HAP-1 (cell line): Measurements from ENCODE around the gene GPC5.
"Not testable (repeated sequence)": the region's sequence is repeated elsewhere in the genome, so short reads cannot be mapped to it uniquely, and the experiment has no call there.

Experiments used
- DNase-seq, 2 experiments: peaks; one replicate each; pipeline ENCODE4 v3.0.0-alpha.2; 2016 to 2020; ENCODE audit warnings: low spot score in 2 of 2
- H3K27me3 ChIP-seq: fragments of 250-450 bp; sonication (Bioruptor Pico); 2 replicates; pipeline ENCODE4 v1.5.1; 2020; ENCODE audit warnings: low read depth, mild to moderate bottlenecking, moderate library complexity
- H3K36me3 ChIP-seq: fragments of 250-450 bp; sonication (Bioruptor Pico); replicated peaks from 2 replicates; pipeline ENCODE4 v1.5.1; 2020; ENCODE audit warnings: mild to moderate bottlenecking
- H3K4me1 ChIP-seq: fragments of 250-450 bp; sonication (Bioruptor Pico); 2 replicates; pipeline ENCODE4 v1.5.1; 2020; ENCODE audit warnings: mild to moderate bottlenecking
- H3K4me3 ChIP-seq: fragments of 250-450 bp; sonication (Bioruptor Pico); 2 replicates; pipeline ENCODE4 v1.5.1; 2020; ENCODE audit warnings: mild to moderate bottlenecking, moderate library complexity
- H3K9me3 ChIP-seq: fragments of 250-450 bp; sonication (Bioruptor Pico); 2 replicates; pipeline ENCODE4 v1.5.1; 2020; ENCODE audit warnings: mild to moderate bottlenecking, moderate library complexity
- in situ Hi-C: fragments of 300-500 bp; cut with MboI; formaldehyde crosslinking; loops from 3 replicates; pipeline ENCODE4 v1.14.3; 2020; ENCODE audit warnings: low sequenced_read_pairs, inconsistent platforms, mixed read lengths

The GPC5 gene

DNA sequence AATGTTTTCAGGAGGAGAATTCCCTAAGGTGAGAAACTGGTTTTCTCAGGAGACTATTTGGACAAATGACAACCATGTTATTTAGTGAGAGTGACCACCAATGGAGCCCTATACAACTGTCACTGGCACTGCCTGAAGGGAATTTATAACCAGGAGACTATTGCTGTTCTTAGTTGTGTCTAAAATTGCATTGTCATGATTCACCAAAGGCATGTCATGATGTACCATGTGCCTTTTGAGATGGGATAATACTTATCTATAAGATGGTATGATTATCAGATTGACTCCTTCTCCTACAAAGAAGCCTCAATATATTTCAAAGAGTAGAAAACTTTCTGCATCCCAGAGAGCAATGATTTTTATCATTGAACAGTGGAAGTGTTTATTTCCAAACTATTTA is 1088.8 kb downstream of the GPC5 start:
- H3K9me3 ChIP-seq: no peaks in the 10 kb centered on the region
- no peak overlapping the region for H3K4me3 ChIP-seq
- no peak for DNase-seq
- H3K4me1 ChIP-seq: no peaks in the 10 kb centered on the region
- in situ Hi-C loops: no loop called here
- no peaks in the 10 kb centered on the region for H3K36me3 ChIP-seq
- H3K27me3 ChIP-seq: no peaks in the 10 kb centered on the region

DNA sequence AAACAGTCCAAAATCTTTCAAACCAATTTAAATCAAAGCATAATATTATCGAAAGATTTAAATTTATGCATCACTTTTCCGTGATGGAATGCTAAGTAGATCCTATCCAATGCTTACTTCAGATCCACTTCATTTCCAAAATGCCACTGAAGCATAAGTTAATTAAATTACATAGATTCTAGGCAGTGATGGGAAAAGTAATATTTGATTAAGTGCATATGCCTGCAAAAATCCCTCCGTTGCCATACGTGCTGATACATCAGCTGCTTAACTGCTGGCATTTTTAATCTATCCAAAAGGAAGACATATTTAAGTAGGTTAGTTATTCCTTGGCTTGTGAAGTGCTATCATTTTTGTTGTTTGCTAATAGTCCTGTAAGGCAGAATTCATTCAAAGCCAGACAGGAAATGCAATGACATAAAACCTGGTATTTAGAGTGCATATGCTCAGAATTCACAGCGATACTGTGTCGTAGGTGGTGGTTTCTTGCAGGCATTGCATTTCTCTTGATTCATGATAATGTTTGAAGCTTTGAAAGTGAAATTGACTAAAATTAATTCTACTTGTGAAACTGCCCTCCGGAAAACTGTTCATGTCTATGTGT is 1089.9 kb downstream of the GPC5 start:
- no peaks in the 10 kb centered on the region for H3K9me3 ChIP-seq
- no peaks in the 10 kb centered on the region for H3K36me3 ChIP-seq
- no peaks in the 10 kb centered on the region for H3K4me1 ChIP-seq
- in situ Hi-C loops: no loop called here
- H3K27me3 ChIP-seq: no peaks in the 10 kb centered on the region
- DNase-seq: no peak
- H3K4me3 ChIP-seq: no peak overlapping the region

DNA sequence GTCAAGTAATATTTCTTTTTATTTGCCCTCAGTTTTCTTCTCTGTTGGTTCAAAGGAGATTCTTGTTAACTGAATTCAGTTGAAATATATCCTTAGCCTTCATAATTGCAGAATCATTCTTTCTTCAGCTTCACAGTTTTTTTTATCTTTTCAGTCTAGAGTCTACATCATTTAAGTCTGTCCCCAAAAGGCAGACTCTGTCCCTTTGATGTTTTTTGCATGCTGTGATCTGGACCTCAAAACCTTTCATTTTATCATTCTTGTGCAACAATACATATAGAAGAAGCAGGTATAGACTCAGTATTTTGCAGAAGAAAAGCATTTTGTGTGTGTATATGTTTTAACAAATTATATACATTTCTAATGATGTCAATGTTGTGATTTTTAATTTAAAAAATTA is 1093.4 kb downstream of the GPC5 start:
- Histone ChIP-seq H3K27me3 (no peaks in the 10 kb centered on the region), H3K4me1 (no peaks in the 10 kb centered on the region), H3K36me3 (no peaks in the 10 kb centered on the region), H3K4me3 (no peak overlapping the region), H3K9me3 (no peaks in the 10 kb centered on the region)
- DNase-seq: no peak
- in situ Hi-C loops: no loop called here

- Histone ChIP-seq H3K36me3 (no peaks in the 10 kb centered on the region), H3K9me3 (no peaks in the 10 kb centered on the region), H3K4me1 (no peaks in the 10 kb centered on the region), H3K27me3 (no peaks in the 10 kb centered on the region), H3K4me3 (no peak overlapping the region)
- DNase-seq: no peak
- in situ Hi-C loops: no loop called here
These were observed 1096.5 kb downstream of the GPC5 start for GRCh38 chr13:92494915-92495314.

DNA sequence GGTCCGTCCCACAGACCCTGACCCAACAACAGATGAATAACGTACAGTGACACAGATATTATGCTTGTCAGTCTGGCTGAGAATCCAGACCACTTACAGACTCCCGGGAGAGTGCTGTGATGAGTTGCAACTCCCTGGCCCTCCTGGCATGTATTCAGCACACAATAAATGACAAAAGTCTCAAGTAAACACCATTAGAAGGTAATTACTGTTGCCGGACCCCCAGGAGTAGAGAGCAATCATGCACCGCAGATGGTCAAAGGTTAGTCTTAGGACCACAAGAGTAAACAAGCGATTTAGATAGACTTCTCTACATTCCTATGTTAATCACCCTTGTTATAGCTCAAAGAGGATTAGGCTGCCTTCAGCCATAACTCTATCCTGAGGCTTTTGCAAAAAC is 1101.8 kb downstream of the GPC5 start:
- in situ Hi-C loops: no loop called here
- no peaks in the 10 kb centered on the region for H3K36me3 ChIP-seq
- DNase-seq: no peak
- H3K9me3 ChIP-seq: no peaks in the 10 kb centered on the region
- no peaks in the 10 kb centered on the region for H3K4me1 ChIP-seq
- no peak overlapping the region for H3K4me3 ChIP-seq
- H3K27me3 ChIP-seq: no peaks in the 10 kb centered on the region

DNA sequence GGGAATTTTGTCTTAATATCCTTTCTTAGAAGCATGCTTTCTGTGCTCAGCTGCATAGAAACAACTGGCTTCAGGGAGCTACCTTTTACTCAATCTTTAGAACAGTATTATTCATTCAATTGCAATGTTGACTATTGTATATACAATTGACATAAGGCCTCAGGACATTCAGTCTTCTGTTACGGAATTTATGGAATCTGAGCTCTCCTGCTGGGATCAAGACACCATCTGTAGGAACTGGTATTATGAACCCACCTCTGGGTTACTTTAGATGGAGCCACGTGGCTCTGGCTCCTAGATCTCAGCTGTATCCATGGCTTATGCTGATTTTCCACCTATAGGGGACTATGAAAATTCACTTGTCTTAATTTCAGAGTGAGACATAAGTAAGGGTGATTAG is 1112.0 kb downstream of the GPC5 start:
- DNase-seq: no peak
- no peak overlapping the region for H3K4me3 ChIP-seq
- in situ Hi-C loops: no loop called here
- H3K4me1 ChIP-seq: no peaks in the 10 kb centered on the region
- H3K36me3 ChIP-seq: no peaks in the 10 kb centered on the region
- 0 out of 2 replicates have a peak, but pooled peaks cover 5% of the 10 kb centered on the region for H3K27me3 ChIP-seq
- no peaks in the 10 kb centered on the region for H3K9me3 ChIP-seq

- Histone ChIP-seq H3K4me1 (no peaks in the 10 kb centered on the region), H3K9me3 (no peaks in the 10 kb centered on the region), H3K4me3 (no peak overlapping the region), H3K36me3 (no peaks in the 10 kb centered on the region), H3K27me3 (0 out of 2 replicates have a peak, but pooled peaks cover 5% of the 10 kb centered on the region)
- in situ Hi-C loops: no loop called here
- DNase-seq: no peak
These were observed 1114.4 kb downstream of the GPC5 start for GRCh38 chr13:92512852-92513251.

GRCh38 chr13:92513672-92514071 is 1115.3 kb downstream of the GPC5 start:
- H3K4me1 ChIP-seq: no peaks in the 10 kb centered on the region
- H3K9me3 ChIP-seq: no peaks in the 10 kb centered on the region
- no peak for DNase-seq
- H3K4me3 ChIP-seq: no peak overlapping the region
- in situ Hi-C loops: no loop called here
- H3K27me3 ChIP-seq: 0 out of 2 replicates have a peak, but pooled peaks cover 3% of the 10 kb centered on the region
- H3K36me3 ChIP-seq: no peaks in the 10 kb centered on the region

DNA sequence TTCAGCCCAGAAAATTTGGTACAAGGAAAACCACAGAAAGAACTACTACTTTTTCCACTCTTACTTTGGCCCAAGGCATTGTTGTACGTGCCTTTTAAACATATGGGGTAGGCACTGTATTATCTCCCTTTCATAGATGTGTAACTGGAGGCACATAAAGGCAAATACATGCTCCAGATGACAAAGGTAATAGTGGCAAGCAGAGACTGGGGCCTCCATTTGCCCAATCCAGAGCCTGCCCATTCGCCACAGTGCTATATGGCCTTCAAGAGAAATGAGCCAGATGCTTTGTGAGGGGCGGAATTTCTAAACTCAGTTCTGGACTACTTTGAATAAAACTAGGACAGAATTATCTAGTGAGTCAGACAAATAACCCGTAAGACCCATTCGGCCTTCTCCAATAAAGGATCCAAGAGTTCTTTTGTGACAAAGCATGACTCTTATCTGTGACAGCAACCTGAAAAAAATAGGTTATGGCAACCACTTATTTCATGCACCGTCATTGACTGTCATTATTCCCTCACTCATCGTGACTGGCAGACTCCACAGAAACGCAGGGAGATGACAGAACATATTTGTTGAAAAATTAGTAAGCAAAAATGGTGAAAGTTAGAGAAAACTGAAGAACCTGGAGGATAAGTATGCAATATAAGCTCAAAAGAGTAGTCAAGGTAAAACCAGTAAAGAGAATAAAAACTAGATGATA is 1116.2 kb downstream of the GPC5 start:
- Histone ChIP-seq H3K36me3 (no peaks in the 10 kb centered on the region), H3K4me1 (no peaks in the 10 kb centered on the region), H3K27me3 (no peaks in the 10 kb centered on the region), H3K9me3 (no peaks in the 10 kb centered on the region), H3K4me3 (no peak overlapping the region)
- no peak for DNase-seq
- in situ Hi-C loops: no loop called here

DNA sequence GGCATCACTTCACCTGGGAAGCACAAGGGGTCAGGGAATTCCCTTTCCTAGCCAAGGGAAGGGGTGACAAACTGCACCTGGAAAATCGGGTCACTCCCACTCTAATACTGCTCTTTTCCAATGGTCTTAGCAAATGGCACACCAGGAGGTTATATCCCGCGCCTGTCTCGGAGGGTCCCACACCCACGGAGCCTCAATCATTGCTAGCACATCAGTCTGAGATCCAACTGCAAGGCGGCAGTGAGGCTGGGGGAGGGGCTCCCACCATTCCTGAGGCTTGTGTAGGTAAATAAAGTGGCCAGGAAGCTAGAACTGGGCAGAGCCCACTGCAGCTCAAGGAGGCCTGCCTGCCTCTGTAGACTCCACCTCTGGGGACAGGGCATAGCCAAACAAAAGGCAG is 1118.5 kb downstream of the GPC5 start:
- H3K9me3 ChIP-seq, H3K27me3 ChIP-seq, H3K4me1 ChIP-seq, in situ Hi-C loops, DNase-seq, H3K4me3 ChIP-seq, H3K36me3 ChIP-seq: not testable (repeated sequence)

DNA sequence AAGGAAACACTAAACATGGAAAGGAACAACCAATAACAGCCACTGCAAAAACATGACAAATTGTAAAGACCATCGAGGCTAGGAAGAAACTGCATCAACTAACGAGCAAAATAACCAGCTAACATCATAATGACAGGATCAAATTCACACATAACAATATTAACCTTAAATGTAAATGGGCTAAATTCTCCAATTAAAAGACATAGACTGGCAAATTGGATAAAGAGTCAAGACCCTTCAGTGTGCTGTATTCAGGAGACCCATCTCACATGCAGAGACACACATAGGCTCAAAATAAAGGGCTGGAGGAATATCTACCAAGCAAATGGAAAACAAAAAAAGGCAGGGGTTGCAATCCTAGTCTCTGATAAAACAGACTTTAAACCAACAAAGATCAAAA is 1120.2 kb downstream of the GPC5 start:
- H3K4me1 ChIP-seq: not testable (repeated sequence)

GRCh38 chr13:92530364-92530763 is 1131.9 kb downstream of the GPC5 start:
- Histone ChIP-seq H3K4me1 (no peaks in the 10 kb centered on the region), H3K9me3 (no peaks in the 10 kb centered on the region), H3K27me3 (no peaks in the 10 kb centered on the region), H3K36me3 (no peaks in the 10 kb centered on the region), H3K4me3 (no peak overlapping the region)
- in situ Hi-C loops: no loop called here
- no peak for DNase-seq

More for the DNA sequence above, 1120.2 kb downstream of the GPC5 start:
- DNase-seq, H3K9me3 ChIP-seq, in situ Hi-C loops, H3K4me3 ChIP-seq, H3K36me3 ChIP-seq, H3K27me3 ChIP-seq: not testable (repeated sequence)

DNA sequence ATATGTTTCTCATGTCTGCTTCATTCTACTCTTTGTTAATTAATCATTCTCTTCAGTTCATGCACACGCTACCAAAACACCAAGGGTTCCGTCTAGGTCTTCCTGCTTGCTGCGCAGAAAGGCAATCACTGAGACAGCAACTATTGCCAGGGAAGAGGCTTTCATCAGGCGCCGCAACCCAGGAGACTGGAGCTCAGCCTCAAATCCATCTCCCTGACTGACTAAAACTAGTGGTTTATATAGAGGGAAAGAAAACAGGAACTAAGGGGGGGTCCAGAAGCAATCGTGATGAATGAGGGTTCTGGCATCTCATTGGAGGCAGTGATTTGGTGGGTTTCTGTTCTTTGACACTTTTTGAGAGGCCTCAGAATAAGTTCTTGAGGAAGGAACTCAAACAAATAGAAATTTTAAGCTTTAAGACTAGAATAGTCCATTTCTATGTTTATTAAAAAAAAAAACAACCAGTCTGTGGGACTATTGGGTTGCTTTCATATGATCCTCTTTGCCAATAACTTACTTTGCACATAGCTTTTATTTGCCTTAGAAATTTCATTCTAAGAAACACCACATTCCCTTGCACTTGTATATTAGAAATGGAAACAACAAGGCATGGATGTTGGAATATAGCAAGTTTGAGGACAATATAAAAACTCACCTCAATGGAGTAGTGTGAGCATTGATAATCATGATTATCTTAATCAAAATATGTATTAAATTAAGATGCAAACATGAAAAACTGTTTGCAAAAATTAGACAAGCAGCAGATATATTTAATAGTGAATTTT is 1137.0 kb downstream of the GPC5 start:
- no peak for DNase-seq
- in situ Hi-C loops: no loop called here
- H3K36me3 ChIP-seq: no peaks in the 10 kb centered on the region
- no peaks in the 10 kb centered on the region for H3K4me1 ChIP-seq
- no peaks in the 10 kb centered on the region for H3K27me3 ChIP-seq
- H3K9me3 ChIP-seq: no peaks in the 10 kb centered on the region
- H3K4me3 ChIP-seq: no peak overlapping the region

DNA sequence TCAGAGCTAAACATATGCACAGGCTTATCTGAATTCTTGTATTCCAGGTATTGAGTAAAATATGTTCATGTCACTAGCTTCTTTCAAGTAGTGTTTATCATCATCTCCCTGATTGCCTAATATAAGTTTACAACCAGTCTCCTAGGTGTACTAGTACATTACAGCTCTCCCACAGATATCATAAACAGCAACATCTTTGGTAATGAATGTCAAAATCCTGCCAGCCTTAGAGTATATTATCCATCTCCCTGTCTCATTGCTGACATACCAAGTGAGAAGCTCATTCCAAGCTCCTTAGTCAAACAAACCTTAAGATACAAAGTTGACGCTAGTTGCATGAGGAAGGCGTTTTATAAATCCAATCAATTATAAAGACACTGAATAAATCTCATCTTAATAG is 1139.0 kb downstream of the GPC5 start:
- H3K36me3 ChIP-seq: no peaks in the 10 kb centered on the region
- no peak for DNase-seq
- H3K27me3 ChIP-seq: no peaks in the 10 kb centered on the region
- no peaks in the 10 kb centered on the region for H3K9me3 ChIP-seq
- H3K4me3 ChIP-seq: no peak overlapping the region
- no peaks in the 10 kb centered on the region for H3K4me1 ChIP-seq
- in situ Hi-C loops: no loop called here
